H1 (cell line): Measurements from ENCODE around the gene WTIP. TPM values are rescaled to one million over a fixed set of nuclear protein-coding genes. Genes with fewer than 3 reads are reported as not detected.

Experiments
- CTCF ChIA-PET: fragments of 300-600 bp; sonication (Branson Sonifier 250); formaldehyde crosslinking; loops from one replicate; lab custom pipeline; 2021; ENCODE audit not compliant: partially characterized antibody; lab: Charles Lee
- POLR2A ChIA-PET: fragments of 300-600 bp; sonication (Branson Sonifier 250); formaldehyde crosslinking; loops from one replicate; lab custom pipeline; 2021; ENCODE audit warnings: inconsistent platforms; ENCODE audit not compliant: partially characterized antibody; lab: Charles Lee
- DNase-seq, 2 experiments: peaks; one replicate each; pipeline versions ENCODE4 v3.0.0 to v3.0.0-alpha.2; 2010 to 2022; ENCODE audit warnings: low spot score in 2 of 2, low read depth in 1 of 2, mixed read lengths in 1 of 2
- FAIRE-seq: peaks from 2 replicates; lab custom pipeline; 2011; peaks lifted over from hg19 to GRCh38; lab: Jason Lieb, UNC
- H2AFZ ChIP-seq: 2 replicates; pipeline ENCODE4 v1.8.1; 2012; ENCODE audit warnings: low read length, inconsistent platforms
- H2AK5ac ChIP-seq: 2 replicates; pipeline ENCODE4 v1.6.1; 2013; ENCODE audit warnings: low read depth, low read length
- H2BK120ac ChIP-seq: replicated peaks from 2 replicates; pipeline ENCODE3; 2013; ENCODE audit warnings: low read depth, low read length, inconsistent platforms
- H2BK12ac ChIP-seq: 2 replicates; pipeline ENCODE4 v1.6.1; 2013; ENCODE audit warnings: low read depth, low read length
- H2BK15ac ChIP-seq: 2 replicates; pipeline ENCODE4 v1.6.1; 2013; ENCODE audit warnings: low read length
- H2BK20ac ChIP-seq: 2 replicates; pipeline ENCODE4 v1.6.1; 2013; ENCODE audit warnings: low read length
- H2BK5ac ChIP-seq: 2 replicates; pipeline ENCODE4 v1.6.1; 2013; ENCODE audit warnings: low read depth, low read length
- H3K14ac ChIP-seq: 2 replicates; pipeline ENCODE4 v1.6.1; 2013; ENCODE audit warnings: inconsistent platforms; ENCODE audit not compliant: insufficient read length
- H3K18ac ChIP-seq: 2 replicates; pipeline ENCODE4 v1.6.1; 2013; ENCODE audit warnings: low read length; ENCODE audit errors: extremely low read depth
- H3K23ac ChIP-seq: 2 replicates; pipeline ENCODE4 v1.6.1; 2013; ENCODE audit warnings: inconsistent platforms; ENCODE audit not compliant: insufficient read length
- H3K23me2 ChIP-seq: 2 replicates; pipeline ENCODE4 v1.6.1; 2013; ENCODE audit warnings: low read depth, low read length
- H3K27ac ChIP-seq: 2 replicates; pipeline ENCODE4 v1.6.1; 2011; ENCODE audit warnings: low read depth, low read length, inconsistent platforms
- H3K27me3 ChIP-seq, 4 experiments: replicated peaks in 1 of 4; 1 replicate in 1 of 4; 2 replicates in 3 of 4; pipeline versions ENCODE4 v1.6.1 to v1.8.1; 2011 to 2013; ENCODE audit warnings: low read length in 3 of 4, mild to moderate bottlenecking in 3 of 4, inconsistent platforms in 2 of 4, mixed read lengths in 2 of 4, moderate library complexity in 1 of 4; ENCODE audit not compliant: control insufficient read depth in 3 of 4, insufficient read depth in 3 of 4; ENCODE audit errors: extremely low read depth in 1 of 4
- H3K36me3 ChIP-seq, 4 experiments: 2 replicates each; pipeline versions ENCODE4 v1.6.1 to v1.8.1; 2011 to 2013; ENCODE audit warnings: mild to moderate bottlenecking in 4 of 4, low read length in 3 of 4, moderate library complexity in 2 of 4, control low read depth in 1 of 4, inconsistent platforms in 1 of 4; ENCODE audit not compliant: insufficient read depth in 4 of 4, control insufficient read depth in 2 of 4
- H3K4ac ChIP-seq: replicated peaks from 2 replicates; pipeline ENCODE3; 2013; ENCODE audit warnings: low read length, low read depth, mixed read lengths, inconsistent platforms; ENCODE audit not compliant: insufficient read length
- H3K4me1 ChIP-seq, 4 experiments: replicated peaks in 1 of 4; 1 replicate in 1 of 4; 2 replicates in 3 of 4; pipeline versions ENCODE4 v1.6.1 to v1.8.1; 2011 to 2013; ENCODE audit warnings: low read length in 3 of 4, inconsistent platforms in 2 of 4, mixed read lengths in 1 of 4; ENCODE audit not compliant: insufficient read depth in 4 of 4, control insufficient read depth in 3 of 4
- H3K4me2 ChIP-seq, 2 experiments: 2 replicates each; pipeline versions ENCODE4 v1.6.1 to v1.8.1; 2011 to 2013; ENCODE audit warnings: low read depth in 2 of 2, low read length in 2 of 2, control low read depth in 1 of 2, inconsistent platforms in 1 of 2, mild to moderate bottlenecking in 1 of 2; ENCODE audit not compliant: insufficient read depth in 1 of 2
- H3K4me3 ChIP-seq, 4 experiments: fragments of 200-600, 300-600 bp in 1 of 4; sonication (generic), shearing (Covaris generic), sonication (Bioruptor Twin) in 1 of 4; 2 replicates each; pipeline versions ENCODE4 v1.5.1 to v1.8.1; 2011 to 2016; ENCODE audit warnings: low read length in 4 of 4, low read depth in 3 of 4, control low read depth in 2 of 4, inconsistent platforms in 2 of 4, mild to moderate bottlenecking in 2 of 4, mixed read lengths in 1 of 4, moderate library complexity in 1 of 4; ENCODE audit not compliant: insufficient read depth in 2 of 4; ENCODE audit errors: extremely low read depth in 1 of 4
- H3K56ac ChIP-seq: replicated peaks from 2 replicates; pipeline ENCODE3; 2013; ENCODE audit warnings: low read depth, mild to moderate bottlenecking, mixed read lengths, low read length, inconsistent platforms; ENCODE audit not compliant: insufficient read length
- H3K79me1 ChIP-seq: 2 replicates; pipeline ENCODE4 v1.6.1; 2013; ENCODE audit warnings: low read depth, low read length, control low read depth
- H3K79me2 ChIP-seq, 2 experiments: 2 replicates each; pipeline versions ENCODE4 v1.6.1 to v1.8.1; 2012 to 2013; ENCODE audit warnings: low read length in 2 of 2, mild to moderate bottlenecking in 2 of 2, inconsistent platforms in 1 of 2; ENCODE audit not compliant: insufficient read depth in 2 of 2, control insufficient read depth in 1 of 2
- H3K9ac ChIP-seq, 4 experiments: replicated peaks in 1 of 4; 1 replicate in 1 of 4; 2 replicates in 3 of 4; pipeline versions ENCODE4 v1.6.1 to v1.8.1; 2011 to 2013; ENCODE audit warnings: low read depth in 3 of 4, low read length in 3 of 4, control low read depth in 2 of 4, mild to moderate bottlenecking in 2 of 4, moderate library complexity in 2 of 4, inconsistent platforms in 1 of 4; ENCODE audit errors: extremely low read depth in 1 of 4
- H3K9me3 ChIP-seq, 2 experiments: 2 replicates each; pipeline versions ENCODE4 v1.6.1 to v1.8.1; 2012 to 2013; ENCODE audit warnings: mild to moderate bottlenecking in 2 of 2, moderate library complexity in 2 of 2, control low read depth in 1 of 2, inconsistent platforms in 1 of 2, low read depth in 1 of 2, low read length in 1 of 2, mixed read lengths in 1 of 2; ENCODE audit not compliant: insufficient read depth in 2 of 2
- H4K20me1 ChIP-seq, 2 experiments: replicated peaks in 1 of 2; 2 replicates each; pipeline versions ENCODE3 to v1.8.1; 2011 to 2013; ENCODE audit warnings: inconsistent platforms in 2 of 2, low read length in 2 of 2, mild to moderate bottlenecking in 1 of 2; ENCODE audit not compliant: insufficient read depth in 2 of 2, control insufficient read depth in 1 of 2
- H4K5ac ChIP-seq: 2 replicates; pipeline ENCODE4 v1.6.1; 2013; ENCODE audit warnings: low read length, low read depth, mixed read lengths, inconsistent platforms; ENCODE audit not compliant: insufficient read length
- H4K8ac ChIP-seq: 2 replicates; pipeline ENCODE4 v1.8.0; 2013; ENCODE audit warnings: mild to moderate bottlenecking, moderate library complexity, low read length, inconsistent platforms; ENCODE audit not compliant: insufficient read depth; ENCODE audit errors: extremely low read depth
- H4K91ac ChIP-seq: replicated peaks from 2 replicates; pipeline ENCODE3; 2013; ENCODE audit warnings: low read length, mixed read lengths, inconsistent platforms; ENCODE audit not compliant: insufficient read length
- BACH1 ChIP-seq: IDR thresholded peaks from 2 replicates; pipeline ENCODE4 v1.6.1; 2012; ENCODE audit warnings: low read length, improper control_type of control experiment
- GTF2F1 ChIP-seq: IDR thresholded peaks from 2 replicates; pipeline ENCODE4 v1.6.1; 2012; ENCODE audit warnings: low read depth, low read length, improper control_type of control experiment, borderline replicate concordance
- RFX5 ChIP-seq: IDR thresholded peaks from 2 replicates; pipeline ENCODE4 v1.6.1; 2011; ENCODE audit warnings: low read depth, low read length, improper control_type of control experiment, borderline replicate concordance
- WGBS, 2 experiments: shearing (Covaris generic) in 1 of 2; methylation state at CpG; one replicate each; pipeline versions ENCODE4 v1.1.6 to v1.1.7; 2013 to 2015; ENCODE audit warnings: low lambda C conversion rate in 2 of 2, mixed read lengths in 2 of 2, inconsistent platforms in 1 of 2, low coverage in 1 of 2, missing lambda C conversion rate in 1 of 2; ENCODE audit not compliant: insufficient replicate concordance in 2 of 2, insufficient coverage in 1 of 2, insufficient read length in 1 of 2; ENCODE audit errors: extremely low coverage in 1 of 2, missing lambda C conversion rate in 1 of 2; 5-methylcytosine and 5-hydroxymethylcytosine counted together
- polyA plus RNA-seq, 7 experiments: library from polyadenylated mRNA; depleted of rRNA in 3 of 7; stranded (reverse) in 5 of 7; unstranded in 2 of 7; fragments of >200 nt in 5 of 7; fragments of 200-250 nt in 2 of 7; gene quantifications; 1 replicate in 5 of 7; 2 replicates in 1 of 7; 4 replicates in 1 of 7; pipeline versions ENCODE4 v1.2.1 to v1.2.3, GENCODE V29; 2011 to 2013; ENCODE audit warnings: missing spikeins in 2 of 7, mixed read lengths in 2 of 7
- total RNA-seq: library from RNA; stranded (reverse); fragmentation: NEBNext Ultra II Directional; extraction: Animal tissue kit (Norgen Biotek cat#: 25700); gene quantifications from 2 replicates; pipeline ENCODE4 v1.2.1, GENCODE V29; 2021

Gene WTIP
- total and polyA plus RNA-seq, 2 of the 8 experiments (the other 6 are each of a cell fraction or from before 2014, with no cell fraction given) = 8.7 to 15.4 TPM

GRCh38 chr19:34504273-34504808 lies 22.8 kb downstream of the WTIP start:
- CTCF ChIA-PET = interaction anchor here (0.6 to 1.7 kb wide), 4 partner anchors 15 to 79 kb away, joined by 3 to 7 read pairs (median 4); no protein-coding TSS in a partner anchor
- Histone ChIP-seq H2BK12ac (no peak overlapping the region), H3K27me3 (no peaks in the 10 kb centered on the region), H2AFZ (no peak overlapping the region), H3K23ac (no peak overlapping the region), H3K36me3 (no peaks in the 10 kb centered on the region), H2AK5ac (no peak overlapping the region), H3K79me1 (no peaks in the 10 kb centered on the region), H3K56ac (no peak overlapping the region), H3K18ac (no peak overlapping the region), H2BK15ac (peak overlapping the region; percentile 46; the same call in 1 of the 2 replicates), H2BK5ac (no peak overlapping the region), H2BK120ac (no peak overlapping the region), H3K4me2 (no peak overlapping the region), H4K8ac (no peak overlapping the region)
- DNase-seq = no peak
- 82% methylated on average over 6 of the region's 6 CpGs; no CpG with 5 or more reads in 1 of the 2 experiments for WGBS, 2 experiments
- FAIRE-seq = no peak
- TF ChIP-seq BACH1 = no peak
- no peak for TF ChIP-seq RFX5
- no peak for TF ChIP-seq GTF2F1
- TF ChIP-seq, all 59 proteins: peak for 0
- Histone ChIP-seq H4K91ac (no peak overlapping the region), H3K4ac (no peak overlapping the region), H3K4me1 (peaks cover 0 to 8% (median 7%) of the 10 kb centered on the region in 4 experiments; a peak in 5 of 7 replicates), H4K20me1 (peaks cover 0 to under 1% of the 10 kb centered on the region in 2 experiments), H3K14ac (no peak overlapping the region), H2BK20ac (no peak overlapping the region), H3K9ac (no peak overlapping the region), H3K9me3 (no peaks in the 10 kb centered on the region), H3K79me2 (no peaks in the 10 kb centered on the region), H4K5ac (no peak overlapping the region), H3K27ac (no peak overlapping the region), H3K23me2 (peaks cover 2% of the 10 kb centered on the region; the same call in 1 of the 2 replicates), H3K4me3 (no peak overlapping the region)
- POLR2A ChIA-PET = interaction anchor here (1.5 to 3.2 kb wide), 4 partner anchors 14 to 29 kb away, joined by 3 to 11 read pairs (median 6); partner anchors contain the start of gene WTIP
